Measurements from ENCODE around the gene PPP1R12B.
"Not testable (repeated sequence)": the region's sequence is repeated elsewhere in the genome, so short reads cannot be mapped to it uniquely, and the experiment has no call there.

PPP1R12B gene

GRCh38 chr1:202553078-202553477 is 204.6 kb downstream of the PPP1R12B start:
- H3K36me3 Mint-ChIP-seq (ENCODE audit: low read depth); H3K4me1 Mint-ChIP-seq (ENCODE audit: low read depth); H3K27ac Mint-ChIP-seq; H3K9me3 Mint-ChIP-seq; H3K27me3 Mint-ChIP-seq; H3K4me3 Mint-ChIP-seq: not testable (repeated sequence)

- no peaks in the 10 kb centered on the region for H3K9me3 Mint-ChIP-seq
- H3K4me3 Mint-ChIP-seq: no peak overlapping the region
- peaks cover 5% of the 10 kb centered on the region for H3K36me3 Mint-ChIP-seq (ENCODE audit: low read depth)
- H3K27me3 Mint-ChIP-seq: no peaks in the 10 kb centered on the region
- no peak overlapping the region for H3K27ac Mint-ChIP-seq
- peaks cover 4% of the 10 kb centered on the region for H3K4me1 Mint-ChIP-seq (ENCODE audit: low read depth)
These were observed 205.1 kb downstream of the PPP1R12B start for GRCh38 chr1:202553560-202554038.

- not testable (repeated sequence) for H3K4me1 Mint-ChIP-seq (ENCODE audit: low read depth); H3K4me3 Mint-ChIP-seq; H3K36me3 Mint-ChIP-seq (ENCODE audit: low read depth); H3K9me3 Mint-ChIP-seq; H3K27ac Mint-ChIP-seq; H3K27me3 Mint-ChIP-seq
These were observed 206.1 kb downstream of the PPP1R12B start for GRCh38 chr1:202554619-202555018.

- not testable (repeated sequence) for H3K4me1 Mint-ChIP-seq (ENCODE audit: low read depth); H3K27ac Mint-ChIP-seq; H3K36me3 Mint-ChIP-seq (ENCODE audit: low read depth); H3K4me3 Mint-ChIP-seq; H3K27me3 Mint-ChIP-seq; H3K9me3 Mint-ChIP-seq
These were observed 207.5 kb downstream of the PPP1R12B start for GRCh38 chr1:202556037-202556436.

DNA sequence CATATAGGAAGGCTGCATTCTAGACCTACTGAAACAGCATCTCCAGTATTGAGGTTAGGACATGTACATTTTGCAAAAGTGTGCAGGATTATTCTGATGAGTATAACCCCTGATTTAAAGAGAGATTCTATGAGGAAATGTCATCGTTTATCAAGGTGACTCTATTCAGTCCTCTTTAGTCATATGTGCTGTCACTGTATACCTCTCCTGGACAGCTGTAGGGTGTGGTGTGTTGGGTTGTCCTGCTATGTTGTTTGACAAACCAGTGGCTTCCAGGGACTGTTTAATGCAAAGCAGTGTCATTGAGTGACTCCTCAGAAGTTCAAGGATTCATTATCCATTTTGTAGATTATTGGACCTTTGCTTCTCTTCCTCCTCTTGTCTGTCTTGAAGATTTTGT is 209.2 kb downstream of the PPP1R12B start:
- H3K4me1 Mint-ChIP-seq (ENCODE audit: low read depth); H3K9me3 Mint-ChIP-seq; H3K36me3 Mint-ChIP-seq (ENCODE audit: low read depth); H3K4me3 Mint-ChIP-seq; H3K27me3 Mint-ChIP-seq; H3K27ac Mint-ChIP-seq: not testable (repeated sequence)

- Mint-ChIP-seq H3K9me3 (no peaks in the 10 kb centered on the region), H3K4me1 (ENCODE audit: low read depth) (peaks cover 12% of the 10 kb centered on the region), H3K36me3 (ENCODE audit: low read depth) (peaks cover 3% of the 10 kb centered on the region), H3K27ac (no peak overlapping the region), H3K27me3 (no peaks in the 10 kb centered on the region), H3K4me3 (no peak overlapping the region)
These were observed 212.7 kb downstream of the PPP1R12B start for GRCh38 chr1:202561240-202561639.

- no peak overlapping the region for H3K4me3 Mint-ChIP-seq
- peaks cover 15% of the 10 kb centered on the region for H3K4me1 Mint-ChIP-seq (ENCODE audit: low read depth)
- H3K36me3 Mint-ChIP-seq (ENCODE audit: low read depth): peaks cover 3% of the 10 kb centered on the region
- no peak overlapping the region for H3K27ac Mint-ChIP-seq
- H3K27me3 Mint-ChIP-seq: no peaks in the 10 kb centered on the region
- H3K9me3 Mint-ChIP-seq: no peaks in the 10 kb centered on the region
These were observed 213.4 kb downstream of the PPP1R12B start for GRCh38 chr1:202561726-202562443.

DNA sequence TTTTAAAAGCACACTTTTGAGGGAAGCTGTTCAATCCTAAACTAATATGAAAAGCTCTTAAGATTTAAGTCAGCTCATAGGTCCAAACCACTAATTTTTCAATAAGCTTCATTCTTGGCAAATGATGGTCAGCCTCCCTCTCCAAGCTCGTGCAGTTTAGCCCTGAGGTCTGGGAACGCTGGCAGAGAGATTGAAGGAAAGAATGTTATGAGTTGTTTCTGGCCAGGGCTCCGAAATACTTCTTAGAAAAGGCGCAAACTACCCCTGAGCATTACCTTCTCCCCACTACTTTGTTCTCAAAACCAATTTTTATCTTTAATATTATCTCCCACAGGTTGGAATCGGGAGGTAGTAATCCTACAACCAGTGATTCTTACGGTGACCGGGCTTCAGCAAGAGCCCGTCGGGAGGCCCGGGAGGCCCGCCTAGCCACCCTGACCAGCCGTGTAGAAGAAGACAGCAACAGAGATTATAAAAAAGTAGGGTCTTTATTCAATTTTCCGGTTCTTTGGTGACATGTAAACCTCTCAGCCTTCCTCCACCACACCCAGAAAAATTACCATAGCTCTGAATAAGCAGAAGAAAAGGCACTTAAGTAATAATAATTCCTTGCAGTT is 214.1 kb downstream of the PPP1R12B start:
- Mint-ChIP-seq H3K4me1 (ENCODE audit: low read depth) (peaks cover 19% of the 10 kb centered on the region), H3K27ac (no peak overlapping the region), H3K9me3 (no peaks in the 10 kb centered on the region)

GRCh38 chr1:202563818-202564217 is 215.3 kb downstream of the PPP1R12B start:
- Mint-ChIP-seq H3K4me1 (ENCODE audit: low read depth) (peaks cover 19% of the 10 kb centered on the region), H3K27me3 (no peaks in the 10 kb centered on the region), H3K4me3 (no peak overlapping the region), H3K27ac (no peak overlapping the region), H3K36me3 (ENCODE audit: low read depth) (peaks cover 19% of the 10 kb centered on the region), H3K9me3 (no peaks in the 10 kb centered on the region)

More for the DNA sequence above, 214.1 kb downstream of the PPP1R12B start:
- Mint-ChIP-seq H3K4me3 (no peak overlapping the region), H3K27me3 (no peaks in the 10 kb centered on the region), H3K36me3 (ENCODE audit: low read depth) (peaks cover 8% of the 10 kb centered on the region)

DNA sequence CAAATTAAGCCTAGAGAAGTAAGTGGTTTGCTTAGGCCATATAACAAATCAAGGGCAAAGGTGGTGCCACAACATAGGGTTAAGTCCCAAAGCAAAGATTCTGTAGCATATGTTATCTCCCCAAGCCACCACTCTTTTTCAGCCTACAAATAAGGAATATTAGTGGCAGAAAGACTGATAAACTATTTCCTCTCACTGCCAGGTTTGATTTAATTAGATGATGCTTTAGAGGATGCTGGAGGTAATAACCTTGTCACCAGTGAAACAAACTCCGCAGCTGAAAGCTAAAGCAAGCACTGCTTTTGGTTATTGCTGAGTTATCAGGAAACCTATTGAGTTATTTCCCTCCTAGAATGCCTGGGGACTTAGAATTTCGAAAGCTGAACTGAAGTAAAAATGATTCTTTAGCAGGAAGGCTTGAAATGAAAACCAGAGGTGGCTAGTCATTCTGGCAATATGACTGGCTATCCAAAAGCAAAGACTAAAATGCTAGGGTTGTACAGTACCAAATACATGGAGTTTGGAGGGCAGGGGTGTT is 216.5 kb downstream of the PPP1R12B start:
- no peaks in the 10 kb centered on the region for H3K9me3 Mint-ChIP-seq
- H3K4me1 Mint-ChIP-seq (ENCODE audit: low read depth): peaks cover 19% of the 10 kb centered on the region
- H3K27me3 Mint-ChIP-seq: no peaks in the 10 kb centered on the region
- H3K36me3 Mint-ChIP-seq (ENCODE audit: low read depth): peaks cover 24% of the 10 kb centered on the region
- H3K27ac Mint-ChIP-seq: no peak overlapping the region
- no peak overlapping the region for H3K4me3 Mint-ChIP-seq

DNA sequence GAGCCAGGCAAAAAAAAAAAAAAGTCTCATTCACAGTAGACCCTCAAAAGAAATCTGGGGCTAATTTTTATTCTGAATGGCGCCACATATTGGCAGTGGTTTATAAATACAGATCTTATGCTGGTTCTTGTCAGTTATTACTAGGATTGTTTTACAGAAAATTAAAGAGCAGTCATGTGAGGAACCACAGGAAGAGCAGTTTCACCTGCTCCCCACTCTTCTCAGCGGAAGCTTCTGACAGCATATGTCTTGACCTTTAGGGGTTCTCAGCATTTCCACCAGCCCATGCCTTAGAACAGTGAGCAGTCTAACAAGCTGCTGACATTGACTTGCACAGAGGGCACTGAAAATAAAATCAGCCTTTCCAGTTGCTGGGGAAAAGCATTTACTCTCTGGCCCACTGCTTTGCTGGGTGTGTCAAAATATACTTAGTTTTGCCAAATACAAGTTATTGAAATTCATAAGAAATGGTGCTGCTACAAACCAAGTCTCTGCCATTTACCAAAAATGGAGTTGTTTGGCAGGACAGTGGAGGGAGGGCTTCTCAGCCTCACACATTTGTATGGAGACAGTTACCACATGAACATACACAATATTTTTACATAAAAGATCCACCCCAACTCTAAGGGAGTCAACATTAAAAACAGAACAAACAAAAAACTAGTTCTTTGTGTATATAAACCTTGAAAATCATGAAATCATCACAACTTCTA is 217.5 kb downstream of the PPP1R12B start:
- H3K4me3 Mint-ChIP-seq: no peak overlapping the region
- no peaks in the 10 kb centered on the region for H3K9me3 Mint-ChIP-seq
- H3K4me1 Mint-ChIP-seq (ENCODE audit: low read depth): peaks cover 19% of the 10 kb centered on the region
- peaks cover 21% of the 10 kb centered on the region for H3K36me3 Mint-ChIP-seq (ENCODE audit: low read depth)
- H3K27ac Mint-ChIP-seq: peak overlapping the region; percentile 18
- H3K27me3 Mint-ChIP-seq: no peaks in the 10 kb centered on the region

DNA sequence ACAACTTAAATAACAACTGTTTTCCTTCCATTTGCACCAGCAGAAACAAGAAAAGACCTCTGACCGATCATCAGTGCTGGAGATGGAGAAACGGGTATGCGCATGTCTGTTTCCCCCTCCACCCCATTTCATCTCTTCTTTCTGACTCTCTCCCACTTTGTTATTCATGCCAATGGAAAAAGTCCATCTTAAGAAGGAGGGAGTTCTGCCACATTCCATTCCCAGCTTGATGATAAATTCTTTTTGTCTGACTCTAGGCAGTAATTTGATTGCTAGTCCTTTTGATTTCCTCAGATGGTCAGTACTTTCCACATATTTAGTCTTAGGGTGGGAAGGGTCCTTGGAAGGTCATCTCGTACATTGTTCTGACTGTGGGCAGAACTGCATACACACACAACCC is 219.2 kb downstream of the PPP1R12B start:
- Mint-ChIP-seq H3K4me1 (ENCODE audit: low read depth) (peaks cover 19% of the 10 kb centered on the region), H3K9me3 (no peaks in the 10 kb centered on the region), H3K4me3 (no peak overlapping the region), H3K27me3 (no peaks in the 10 kb centered on the region), H3K36me3 (ENCODE audit: low read depth) (peaks cover 27% of the 10 kb centered on the region), H3K27ac (no peak overlapping the region)

DNA sequence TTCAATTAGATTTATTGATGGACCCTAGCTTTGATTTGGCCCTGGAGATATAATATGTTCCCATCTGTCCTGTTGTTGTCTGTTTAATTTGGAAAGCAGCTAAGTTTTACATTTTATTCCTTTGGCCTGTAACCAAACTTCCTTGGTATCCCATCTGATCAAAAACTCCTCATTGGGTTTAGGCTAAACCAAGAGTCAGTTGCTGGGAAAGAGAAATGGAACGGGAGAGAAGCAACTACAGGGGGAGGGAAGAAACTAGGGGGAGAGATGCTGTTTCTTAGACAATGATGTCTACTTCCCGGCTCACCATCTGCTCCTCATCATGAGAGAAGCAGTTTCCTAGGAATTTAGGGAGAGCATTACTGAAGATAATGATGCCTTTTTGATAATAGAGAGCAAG is 219.9 kb downstream of the PPP1R12B start:
- H3K4me1 Mint-ChIP-seq (ENCODE audit: low read depth): peaks cover 19% of the 10 kb centered on the region
- peaks cover 33% of the 10 kb centered on the region for H3K36me3 Mint-ChIP-seq (ENCODE audit: low read depth)

DNA sequence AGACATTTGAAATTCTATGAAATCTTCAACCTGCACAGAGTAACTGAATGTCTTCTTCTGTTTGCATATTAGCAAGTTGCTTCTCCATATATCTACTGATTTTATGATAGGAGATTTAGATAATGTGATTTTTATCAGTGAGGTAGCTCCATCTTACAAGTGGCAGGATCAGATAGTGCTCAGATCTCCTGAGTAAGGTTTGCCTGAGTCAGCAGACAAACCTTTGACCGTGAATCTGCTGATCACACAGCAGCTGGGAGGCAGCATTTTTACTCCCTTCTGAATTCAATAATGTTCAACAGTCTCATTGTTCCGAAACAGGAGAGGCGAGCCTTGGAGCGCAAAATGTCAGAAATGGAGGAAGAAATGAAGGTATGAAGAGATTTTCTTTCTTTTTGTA is 220.3 kb downstream of the PPP1R12B start:
- Mint-ChIP-seq H3K36me3 (ENCODE audit: low read depth) (peaks cover 34% of the 10 kb centered on the region), H3K9me3 (no peaks in the 10 kb centered on the region), H3K27ac (no peak overlapping the region), H3K4me3 (no peak overlapping the region), H3K27me3 (no peaks in the 10 kb centered on the region), H3K4me1 (ENCODE audit: low read depth) (peaks cover 19% of the 10 kb centered on the region)

More for the DNA sequence above, 219.9 kb downstream of the PPP1R12B start:
- Mint-ChIP-seq H3K9me3 (no peaks in the 10 kb centered on the region), H3K4me3 (no peak overlapping the region), H3K27me3 (no peaks in the 10 kb centered on the region), H3K27ac (no peak overlapping the region)

Measured in stimulated activated naive CD8-positive, alpha-beta T cell treated with anti-CD3 and anti-CD28 coated beads, Interleukin-15, Interleukin-2, amounts not matched to agents 100 ng/mL and 50 ng/mL, for 24 hours (primary cell).